HepG2 (cell line): ENCODE data around the gene OR2V2. TPM values are rescaled to one million over a fixed set of nuclear protein-coding genes. Genes with fewer than 3 reads are reported as not detected.

Experiments
- ADNP ChIP-seq: sonication (generic); formaldehyde crosslinking; IDR thresholded peaks from 2 replicates; pipeline ENCODE4 v1.4.0; 2020; ENCODE audit warnings: missing genetic modification reagents
- HMG20B ChIP-seq: conservative IDR thresholded peaks from 2 replicates; pipeline ENCODE4 v1.6.1; 2016; ENCODE audit warnings: missing genetic modification reagents, missing compliant biosample characterization
- KAT7 ChIP-seq: IDR thresholded peaks from 2 replicates; pipeline ENCODE4 v1.6.1; 2018; ENCODE audit warnings: borderline replicate concordance, missing compliant biosample characterization
- LCORL ChIP-seq, 2 experiments: fragments of 450-650 bp in 1 of 2; sonication (generic) in 1 of 2; formaldehyde crosslinking in 1 of 2; IDR thresholded peaks; 2 replicates each; pipeline versions ENCODE4 v1.5.0 to v1.6.1; 2017 to 2020; ENCODE audit warnings: antibody characterized with exemption in 1 of 2, missing genetic modification reagents in 1 of 2
- NAIF1 ChIP-seq: sonication (generic); formaldehyde crosslinking; IDR thresholded peaks from 2 replicates; pipeline ENCODE4 v1.5.0; 2020; ENCODE audit warnings: mild to moderate bottlenecking, missing genetic modification reagents, borderline replicate concordance
- NFKB2 ChIP-seq: sonication (generic); formaldehyde crosslinking; IDR thresholded peaks from 2 replicates; pipeline ENCODE4 v1.4.0; 2020; ENCODE audit warnings: missing genetic modification reagents, borderline replicate concordance
- RAD21 ChIP-seq: fragments of 450-650 bp; formaldehyde crosslinking; IDR thresholded peaks from 2 replicates; pipeline ENCODE4 v1.5.0; 2020; ENCODE audit warnings: mild to moderate bottlenecking
- RFX3 ChIP-seq: IDR thresholded peaks from 2 replicates; pipeline ENCODE4 v1.6.1; 2016; ENCODE audit warnings: missing biosample characterization, missing genetic modification reagents
- SMYD3 ChIP-seq: sonication (generic); formaldehyde crosslinking; IDR thresholded peaks from 2 replicates; pipeline ENCODE4 v1.8.1; 2023; ENCODE audit warnings: mild to moderate bottlenecking, missing genetic modification reagents
- SP140L ChIP-seq: sonication (generic); formaldehyde crosslinking; IDR thresholded peaks from 2 replicates; pipeline ENCODE4 v1.4.0; 2020; ENCODE audit warnings: missing genetic modification reagents, borderline replicate concordance
- YEATS4 ChIP-seq: sonication (generic); formaldehyde crosslinking; IDR thresholded peaks from 2 replicates; pipeline ENCODE4 v1.4.0; 2020; ENCODE audit warnings: missing genetic modification reagents, borderline replicate concordance
- ZKSCAN1 ChIP-seq: fragments of 150-350 bp; IDR thresholded peaks from 2 replicates; pipeline ENCODE4 v1.6.1; 2014; ENCODE audit warnings: low read length
- ZNF10 ChIP-seq: sonication (generic); formaldehyde crosslinking; IDR thresholded peaks from 2 replicates; pipeline ENCODE4 v1.4.0; 2020; ENCODE audit warnings: mild to moderate bottlenecking, low read depth, missing genetic modification reagents, borderline replicate concordance
- ZNF17 ChIP-seq: sonication (generic); formaldehyde crosslinking; IDR thresholded peaks from 2 replicates; pipeline ENCODE4 v1.5.0; 2020; ENCODE audit warnings: mild to moderate bottlenecking, missing genetic modification reagents
- ZNF253 ChIP-seq: sonication (generic); formaldehyde crosslinking; IDR thresholded peaks from 2 replicates; pipeline ENCODE4 v1.8.0; 2022; ENCODE audit warnings: mild to moderate bottlenecking, missing genetic modification reagents, borderline replicate concordance
- ZNF256 ChIP-seq: sonication (generic); formaldehyde crosslinking; conservative IDR thresholded peaks from 2 replicates; pipeline ENCODE4 v1.4.0; 2020; ENCODE audit warnings: missing genetic modification reagents
- ZNF275 ChIP-seq: sonication (generic); formaldehyde crosslinking; IDR thresholded peaks from 2 replicates; pipeline ENCODE4 v1.8.0; 2022; ENCODE audit warnings: missing genetic modification reagents, mild to moderate bottlenecking, inconsistent platforms, borderline replicate concordance
- ZNF431 ChIP-seq: sonication (generic); formaldehyde crosslinking; IDR thresholded peaks from 2 replicates; pipeline ENCODE4 v1.9.0; 2022; ENCODE audit warnings: missing genetic modification reagents, low read depth, mild to moderate bottlenecking, borderline replicate concordance
- ZNF598 ChIP-seq: sonication (generic); formaldehyde crosslinking; IDR thresholded peaks from 2 replicates; pipeline ENCODE4 v1.5.1; 2020; ENCODE audit warnings: mild to moderate bottlenecking, missing genetic modification reagents, borderline replicate concordance
- ZNF761 ChIP-seq: sonication (generic); formaldehyde crosslinking; conservative IDR thresholded peaks from 2 replicates; pipeline ENCODE4 v1.4.0; 2020; ENCODE audit warnings: mild to moderate bottlenecking, missing genetic modification reagents
- ZSCAN29 ChIP-seq: sonication (generic); formaldehyde crosslinking; conservative IDR thresholded peaks from 2 replicates; pipeline ENCODE4 v1.4.0; 2020; ENCODE audit warnings: mild to moderate bottlenecking, missing genetic modification reagents
- polyA plus RNA-seq, 8 experiments: library from polyadenylated mRNA; depleted of rRNA in 3 of 8; stranded (reverse) in 7 of 8; unstranded in 1 of 8; fragments of >200 nt; fragmentation: Illumina TruSeq in 4 of 8; extraction: Trizol in 4 of 8; gene quantifications; 2 replicates each; pipeline versions ENCODE4 v1.2.1 to v1.2.3, GENCODE V29; 2011 to 2016; ENCODE audit warnings: low read depth in 4 of 8, missing spikeins in 1 of 8, mixed read lengths in 1 of 8; ENCODE audit not compliant: insufficient read depth in 1 of 8
- total RNA-seq, 5 experiments: library from RNA; depleted of rRNA; stranded (reverse); fragments of >200 nt; fragmentation: Illumina TruSeq; extraction: Trizol; gene quantifications; 2 replicates each; pipeline ENCODE4 v1.2.3, GENCODE V29; 2016; ENCODE audit warnings: low read depth in 1 of 5
- TF ChIP-seq, protein P1 (sequence below): sonication (generic); formaldehyde crosslinking; IDR thresholded peaks from 2 replicates; pipeline ENCODE4 v1.4.0; 2020; ENCODE audit warnings: missing genetic modification reagents
- TF ChIP-seq, protein P2 (sequence below): sonication (generic); formaldehyde crosslinking; IDR thresholded peaks from 2 replicates; pipeline ENCODE4 v1.5.1; 2020; ENCODE audit warnings: missing genetic modification reagents, mild to moderate bottlenecking, borderline replicate concordance
- TF ChIP-seq, protein P3 (sequence below): sonication (generic); formaldehyde crosslinking; IDR thresholded peaks from 2 replicates; pipeline ENCODE4 v1.5.0; 2020; ENCODE audit warnings: mild to moderate bottlenecking, missing genetic modification reagents

OR2V2 gene
- total and polyA plus RNA-seq, 2 of the 13 experiments (the other 11 are each of a cell fraction or from before 2014, with no cell fraction given) = not detected

DNA sequence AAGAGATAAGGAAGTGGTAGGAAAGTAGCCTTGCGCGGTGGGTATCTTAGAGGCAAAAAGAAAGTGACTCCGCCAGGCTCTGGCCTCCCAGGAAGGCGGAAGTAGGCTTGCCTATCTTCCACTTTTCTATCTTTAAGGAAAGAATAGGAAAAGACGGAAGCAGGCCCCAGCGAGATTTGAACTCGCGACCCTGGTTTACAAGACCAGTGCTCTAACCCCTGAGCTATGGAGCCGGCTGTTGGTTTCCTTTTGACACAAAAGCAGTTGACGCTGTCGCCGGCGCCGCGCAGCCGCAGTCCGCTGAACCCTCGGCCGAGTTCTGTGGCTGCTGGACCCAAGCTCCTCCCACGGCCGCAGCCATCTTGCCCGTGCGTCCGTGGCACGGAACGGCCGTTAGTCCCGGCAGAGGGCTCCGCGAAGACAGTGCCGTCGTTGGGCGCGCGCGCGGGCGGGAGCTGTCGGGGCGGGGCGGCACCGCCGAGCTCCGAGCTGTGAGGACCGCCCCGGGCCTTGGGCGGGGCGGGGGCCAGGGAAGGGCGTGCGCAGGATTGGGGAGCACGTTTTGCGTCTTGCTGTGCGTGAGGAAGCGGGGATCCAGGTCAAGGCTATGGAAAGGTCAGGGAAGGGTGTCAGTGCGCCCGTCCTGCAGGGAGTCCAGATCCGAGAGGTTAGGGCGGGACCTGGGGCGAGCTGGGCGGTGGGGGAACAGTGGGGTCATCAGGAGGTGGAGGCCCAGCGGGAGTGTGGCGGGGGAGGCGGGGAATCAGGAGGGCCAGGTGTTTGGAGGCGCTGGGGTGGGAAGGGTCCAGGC lies 44.3 kb downstream of the OR2V2 start (continued):
- TF ChIP-seq NAIF1 (no peak), RFX3 (CRISPR knock-in tag) (no peak), ZNF256 (CRISPR knock-in tag) (peak; percentile 80; the same call in 1 of the 2 replicates), SP140L (CRISPR knock-in tag) (no peak), ZNF17 (CRISPR knock-in tag) (no peak), ZKSCAN1 (no peak), ZNF761 (CRISPR knock-in tag) (peak; percentile 96), ZNF275 (CRISPR knock-in tag) (no peak), SMYD3 (CRISPR knock-in tag) (peak; percentile 55; the same call in 1 of the 2 replicates), ZNF253 (no peak), HMG20B (CRISPR knock-in tag) (no peak; the same call in 1 of the 2 replicates), KAT7 (0 out of 2 replicates have a peak, but pooled peaks have one; percentile 17), YEATS4 (CRISPR knock-in tag) (peak; percentile 81), NFKB2 (CRISPR knock-in tag) (peak; percentile 29; the same call in 1 of the 2 replicates), RAD21 (CRISPR knock-in tag) (0 out of 2 replicates have a peak, but pooled peaks have one; percentile 13), ZNF598 (CRISPR knock-in tag) (no peak), ADNP (CRISPR knock-in tag) (no peak), LCORL (IDR thresholded peaks at IDR 0.05) (no peak), LCORL (CRISPR knock-in tag; IDR thresholded peaks at IDR 0.05) (no peak), ZNF10 (CRISPR knock-in tag) (no peak), ZSCAN29 (CRISPR knock-in tag) (peak; percentile 78), ZNF431 (CRISPR knock-in tag) (peak; percentile 64)
- TF ChIP-seq, protein P1, sequence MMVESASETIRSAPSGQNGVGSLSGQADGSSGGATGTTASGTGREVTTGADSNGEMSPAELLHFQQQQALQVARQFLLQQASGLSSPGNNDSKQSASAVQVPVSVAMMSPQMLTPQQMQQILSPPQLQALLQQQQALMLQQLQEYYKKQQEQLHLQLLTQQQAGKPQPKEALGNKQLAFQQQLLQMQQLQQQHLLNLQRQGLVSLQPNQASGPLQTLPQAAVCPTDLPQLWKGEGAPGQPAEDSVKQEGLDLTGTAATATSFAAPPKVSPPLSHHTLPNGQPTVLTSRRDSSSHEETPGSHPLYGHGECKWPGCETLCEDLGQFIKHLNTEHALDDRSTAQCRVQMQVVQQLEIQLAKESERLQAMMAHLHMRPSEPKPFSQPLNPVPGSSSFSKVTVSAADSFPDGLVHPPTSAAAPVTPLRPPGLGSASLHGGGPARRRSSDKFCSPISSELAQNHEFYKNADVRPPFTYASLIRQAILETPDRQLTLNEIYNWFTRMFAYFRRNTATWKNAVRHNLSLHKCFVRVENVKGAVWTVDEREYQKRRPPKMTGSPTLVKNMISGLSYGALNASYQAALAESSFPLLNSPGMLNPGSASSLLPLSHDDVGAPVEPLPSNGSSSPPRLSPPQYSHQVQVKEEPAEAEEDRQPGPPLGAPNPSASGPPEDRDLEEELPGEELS (CRISPR knock-in tag) = peak; percentile 57; the same call in 1 of the 2 replicates
- TF ChIP-seq, protein P2, sequence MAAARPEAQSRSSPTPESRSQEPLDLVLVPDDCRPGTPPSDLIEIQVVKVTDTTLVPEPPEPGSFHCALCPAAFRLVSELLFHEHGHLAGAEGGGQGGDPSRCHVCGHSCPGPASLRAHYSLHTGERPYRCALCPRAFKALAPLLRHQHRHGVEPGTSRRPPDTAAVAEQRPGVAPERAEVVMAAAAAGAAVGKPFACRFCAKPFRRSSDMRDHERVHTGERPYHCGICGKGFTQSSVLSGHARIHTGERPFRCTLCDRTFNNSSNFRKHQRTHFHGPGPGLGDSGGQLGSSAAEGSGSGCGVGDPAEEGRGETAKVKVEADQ (CRISPR knock-in tag) = peak; percentile 67; the same call in 1 of the 2 replicates
- TF ChIP-seq, protein P3, sequence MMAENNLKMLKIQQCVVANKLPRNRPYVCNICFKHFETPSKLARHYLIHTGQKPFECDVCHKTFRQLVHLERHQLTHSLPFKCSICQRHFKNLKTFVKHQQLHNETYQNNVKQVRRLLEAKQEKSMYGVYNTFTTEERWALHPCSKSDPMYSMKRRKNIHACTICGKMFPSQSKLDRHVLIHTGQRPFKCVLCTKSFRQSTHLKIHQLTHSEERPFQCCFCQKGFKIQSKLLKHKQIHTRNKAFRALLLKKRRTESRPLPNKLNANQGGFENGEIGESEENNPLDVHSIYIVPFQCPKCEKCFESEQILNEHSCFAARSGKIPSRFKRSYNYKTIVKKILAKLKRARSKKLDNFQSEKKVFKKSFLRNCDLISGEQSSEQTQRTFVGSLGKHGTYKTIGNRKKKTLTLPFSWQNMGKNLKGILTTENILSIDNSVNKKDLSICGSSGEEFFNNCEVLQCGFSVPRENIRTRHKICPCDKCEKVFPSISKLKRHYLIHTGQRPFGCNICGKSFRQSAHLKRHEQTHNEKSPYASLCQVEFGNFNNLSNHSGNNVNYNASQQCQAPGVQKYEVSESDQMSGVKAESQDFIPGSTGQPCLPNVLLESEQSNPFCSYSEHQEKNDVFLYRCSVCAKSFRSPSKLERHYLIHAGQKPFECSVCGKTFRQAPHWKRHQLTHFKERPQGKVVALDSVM (CRISPR knock-in tag) = peak; percentile 49
